Measurements from ENCODE around the gene GSC2. TPM values are rescaled to one million over a fixed set of nuclear protein-coding genes. Genes with fewer than 3 reads are reported as not detected.

Gene GSC2
- total RNA-seq (2014; rRNA removed; shearing (Covaris generic)): not detected in 2 replicates

GRCh38 chr22:19149991-19150390, at the start of gene GSC2:
TSS of gene GSC2 (minus strand) at chr22:19150292. CDS start at chr22:19150283, 9 bp downstream.
- no peak for DNase-seq (ENCODE audit: low spot score)

GRCh38 chr22:19199479-19199878, 49.4 kb upstream of the GSC2 start:
- no peak for DNase-seq (ENCODE audit: low spot score)

GRCh38 chr22:19197997-19198865, 48.1 kb upstream of the GSC2 start:
- no peak for DNase-seq (ENCODE audit: low spot score)

GRCh38 chr22:19196841-19197612, 46.9 kb upstream of the GSC2 start:
- no peak for DNase-seq (ENCODE audit: low spot score)

GRCh38 chr22:19195796-19196731, 46.0 kb upstream of the GSC2 start:
- DNase-seq (ENCODE audit: low spot score): no peak

- DNase-seq (ENCODE audit: low spot score): no peak
Measured at GRCh38 chr22:19194766-19195536, 44.9 kb upstream of the GSC2 start.

GRCh38 chr22:19193879-19194278, 43.8 kb upstream of the GSC2 start:
- DNase-seq (ENCODE audit: low spot score): no peak

- no peak for DNase-seq (ENCODE audit: low spot score)
Measured at GRCh38 chr22:19187716-19188563, 37.8 kb upstream of the GSC2 start.

- no peak for DNase-seq (ENCODE audit: low spot score)
Measured at GRCh38 chr22:19184276-19184997, 34.3 kb upstream of the GSC2 start.

GRCh38 chr22:19183216-19183615, 33.1 kb upstream of the GSC2 start:
- DNase-seq (ENCODE audit: low spot score): no peak

GRCh38 chr22:19182472-19183157, 32.5 kb upstream of the GSC2 start:
- DNase-seq (ENCODE audit: low spot score): no peak

- DNase-seq (ENCODE audit: low spot score): no peak
Measured at GRCh38 chr22:19181786-19182471, 31.8 kb upstream of the GSC2 start.

GRCh38 chr22:19180740-19181410, 30.8 kb upstream of the GSC2 start:
- DNase-seq (ENCODE audit: low spot score): no peak

- DNase-seq (ENCODE audit: low spot score): no peak
Measured at GRCh38 chr22:19180234-19180633, 30.1 kb upstream of the GSC2 start.

- DNase-seq (ENCODE audit: low spot score): peak; percentile 90
Measured at GRCh38 chr22:19179497-19180048, 29.5 kb upstream of the GSC2 start.

GRCh38 chr22:19178657-19179496, 28.8 kb upstream of the GSC2 start, which contains the start of gene SLC25A1:
TSS of gene SLC25A1 (minus strand) at chr22:19178736. CDS start at chr22:19178673, 63 bp downstream.
- DNase-seq (ENCODE audit: low spot score): peak; percentile 93

Measured in HT-29 (cell line).